ENCODE data around the gene PJVK. TPM values are rescaled to one million over a fixed set of nuclear protein-coding genes. Genes with fewer than 3 reads are reported as not detected.
"Not testable (repeated sequence)": the region's sequence is repeated elsewhere in the genome, so short reads cannot be mapped to it uniquely, and the experiment has no call there.

Gene PJVK
- total RNA-seq, 2 experiments from 2014 or later: 2.8 to 3.4 TPM

GRCh38 chr2:178455947-178456346 lies 4.8 kb downstream of the PJVK start:
- Mint-ChIP-seq H3K36me3 (no peaks in the 10 kb centered on the region), H3K9me3 (no peaks in the 10 kb centered on the region), H3K4me3 (no peak overlapping the region), H3K27me3 (no peaks in the 10 kb centered on the region), H3K27ac (no peak overlapping the region), H3K4me1 (peaks cover 7% of the 10 kb centered on the region)
- DNase-seq: no peak

GRCh38 chr2:178457390-178457886 lies 6.3 kb downstream of the PJVK start:
- no peak overlapping the region for H3K27ac Mint-ChIP-seq
- H3K4me1 Mint-ChIP-seq: peaks cover under 1% of the 10 kb centered on the region
- no peak overlapping the region for H3K4me3 Mint-ChIP-seq
- no peak for DNase-seq
- no peaks in the 10 kb centered on the region for H3K9me3 Mint-ChIP-seq
- no peaks in the 10 kb centered on the region for H3K27me3 Mint-ChIP-seq
- no peaks in the 10 kb centered on the region for H3K36me3 Mint-ChIP-seq

GRCh38 chr2:178469219-178469849 lies 18.2 kb downstream of the PJVK start:
- DNase-seq: no peak
- H3K27ac Mint-ChIP-seq: no peak overlapping the region
- H3K9me3 Mint-ChIP-seq: no peaks in the 10 kb centered on the region
- no peaks in the 10 kb centered on the region for H3K4me1 Mint-ChIP-seq
- H3K27me3 Mint-ChIP-seq: no peaks in the 10 kb centered on the region
- peaks cover 9% of the 10 kb centered on the region for H3K36me3 Mint-ChIP-seq
- no peak overlapping the region for H3K4me3 Mint-ChIP-seq

DNA sequence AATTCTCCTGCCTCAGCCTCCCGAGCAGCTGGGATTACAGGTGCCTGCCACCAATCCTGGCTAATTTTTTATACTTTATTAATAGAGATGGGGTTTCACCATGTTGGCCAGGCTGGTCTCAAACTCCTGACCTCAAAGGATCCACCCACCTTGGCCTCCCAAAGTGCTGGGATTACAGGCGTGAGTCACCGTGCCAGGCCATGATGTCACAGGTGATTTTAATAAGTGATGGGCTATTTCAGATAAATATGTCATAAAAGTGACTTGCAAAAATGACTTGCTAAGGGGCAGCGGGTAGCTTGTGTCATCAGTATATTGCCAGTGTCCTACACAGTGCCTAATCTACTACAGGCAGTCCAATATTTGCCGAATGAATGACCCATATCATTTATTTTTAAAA lies 20.1 kb downstream of the PJVK start:
- not testable (repeated sequence) for DNase-seq, H3K36me3 Mint-ChIP-seq, H3K27ac Mint-ChIP-seq, H3K4me1 Mint-ChIP-seq, H3K4me3 Mint-ChIP-seq, H3K9me3 Mint-ChIP-seq, H3K27me3 Mint-ChIP-seq

GRCh38 chr2:178473373-178473772 lies 22.2 kb downstream of the PJVK start:
- H3K4me3 Mint-ChIP-seq: no peak overlapping the region
- peaks cover 10% of the 10 kb centered on the region for H3K4me1 Mint-ChIP-seq

DNA sequence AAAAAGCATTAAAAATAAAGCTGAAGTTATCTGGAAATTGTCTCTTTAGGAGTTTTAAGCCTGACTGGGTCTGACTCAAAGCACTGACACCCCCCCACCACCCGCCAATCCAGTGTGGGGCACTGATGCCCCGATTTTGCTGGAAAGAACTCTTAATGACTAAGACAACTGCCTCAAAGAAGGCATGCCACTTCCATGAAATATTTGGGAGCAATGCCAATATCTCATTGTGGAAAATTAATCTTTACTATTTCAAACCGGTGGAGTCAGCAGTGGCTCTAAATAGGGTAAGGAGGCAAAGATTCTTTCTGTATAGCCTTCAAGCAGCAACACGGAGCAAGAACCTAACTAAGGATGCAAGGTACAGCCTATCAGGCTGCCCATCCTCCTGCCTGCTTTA lies 22.8 kb downstream of the PJVK start:
- DNase-seq: no peak
- H3K4me3 Mint-ChIP-seq: no peak overlapping the region
- no peaks in the 10 kb centered on the region for H3K27me3 Mint-ChIP-seq
- no peaks in the 10 kb centered on the region for H3K9me3 Mint-ChIP-seq
- peaks cover 3% of the 10 kb centered on the region for H3K36me3 Mint-ChIP-seq
- no peak overlapping the region for H3K27ac Mint-ChIP-seq
- peaks cover 14% of the 10 kb centered on the region for H3K4me1 Mint-ChIP-seq

More at GRCh38 chr2:178473373-178473772, 22.2 kb downstream of the PJVK start:
- no peaks in the 10 kb centered on the region for H3K27me3 Mint-ChIP-seq
- H3K27ac Mint-ChIP-seq: no peak overlapping the region
- H3K9me3 Mint-ChIP-seq: no peaks in the 10 kb centered on the region
- H3K36me3 Mint-ChIP-seq: peaks cover 2% of the 10 kb centered on the region
- no peak for DNase-seq

DNA sequence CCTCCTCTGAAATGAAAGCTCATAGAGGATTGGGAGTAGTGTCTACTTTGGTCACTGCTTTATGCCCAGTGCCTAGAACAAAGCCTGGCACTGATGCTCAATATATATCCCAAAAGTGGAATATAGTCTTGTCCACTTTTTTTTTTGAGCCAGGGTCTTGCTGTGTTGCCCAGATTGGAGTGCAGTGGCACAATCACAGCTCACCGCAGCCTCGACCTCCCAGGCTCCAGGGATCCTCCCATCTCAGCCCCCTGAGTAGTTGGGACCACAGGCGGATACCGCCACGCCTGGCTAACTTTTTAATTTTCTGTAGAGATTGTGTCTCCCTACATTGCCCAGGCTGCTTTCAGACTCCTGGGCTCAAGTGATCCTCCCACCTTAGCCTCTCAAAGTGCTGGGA lies 23.4 kb downstream of the PJVK start:
- Mint-ChIP-seq H3K36me3 (peaks cover 3% of the 10 kb centered on the region), H3K27me3 (no peaks in the 10 kb centered on the region), H3K4me1 (peaks cover 19% of the 10 kb centered on the region), H3K9me3 (no peaks in the 10 kb centered on the region), H3K4me3 (no peak overlapping the region), H3K27ac (no peak overlapping the region)
- no peak for DNase-seq

- H3K9me3 Mint-ChIP-seq: no peaks in the 10 kb centered on the region
- peaks cover 3% of the 10 kb centered on the region for H3K36me3 Mint-ChIP-seq
- H3K27ac Mint-ChIP-seq: no peak overlapping the region
- DNase-seq: no peak
- no peaks in the 10 kb centered on the region for H3K27me3 Mint-ChIP-seq
- no peak overlapping the region for H3K4me3 Mint-ChIP-seq
- peaks cover 23% of the 10 kb centered on the region for H3K4me1 Mint-ChIP-seq
Measured at GRCh38 chr2:178476477-178476876, 25.3 kb downstream of the PJVK start.

DNA sequence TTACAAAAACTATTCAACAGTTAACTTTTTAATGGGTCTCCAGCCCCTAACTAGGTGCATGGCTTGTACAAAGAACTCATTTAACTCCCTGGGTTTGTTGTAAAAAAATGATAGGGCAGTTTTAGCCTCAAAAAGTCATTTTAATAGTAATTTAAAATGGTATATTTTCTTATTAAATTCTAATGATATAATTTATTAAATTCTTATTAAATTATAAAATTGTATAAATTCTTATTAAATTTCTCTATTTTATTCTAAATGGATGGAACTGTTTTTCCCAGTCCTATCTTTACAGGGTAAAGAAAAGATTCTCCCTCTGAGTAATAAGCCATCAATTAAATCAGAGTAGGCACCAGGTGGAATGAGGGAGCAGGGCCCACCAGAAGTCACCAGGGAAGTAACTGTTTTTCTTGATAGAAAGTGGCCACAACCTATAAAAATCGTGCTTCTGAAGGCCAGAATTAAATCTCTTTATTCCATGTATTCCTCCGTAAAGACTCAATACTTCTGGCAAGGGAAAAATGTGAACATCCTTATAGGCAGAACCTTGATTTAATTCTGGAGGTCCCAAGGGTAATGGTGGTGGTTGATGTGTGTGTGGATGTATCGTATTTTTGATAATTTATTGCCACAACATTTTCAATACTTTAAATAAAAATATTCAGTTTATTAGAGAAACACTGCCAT lies 26.4 kb downstream of the PJVK start:
- Mint-ChIP-seq H3K27me3 (no peaks in the 10 kb centered on the region), H3K4me1 (peaks cover 33% of the 10 kb centered on the region), H3K36me3 (peaks cover 4% of the 10 kb centered on the region), H3K27ac (no peak overlapping the region), H3K9me3 (no peaks in the 10 kb centered on the region), H3K4me3 (peak overlapping the region; percentile 96)
- no peak for DNase-seq

DNA sequence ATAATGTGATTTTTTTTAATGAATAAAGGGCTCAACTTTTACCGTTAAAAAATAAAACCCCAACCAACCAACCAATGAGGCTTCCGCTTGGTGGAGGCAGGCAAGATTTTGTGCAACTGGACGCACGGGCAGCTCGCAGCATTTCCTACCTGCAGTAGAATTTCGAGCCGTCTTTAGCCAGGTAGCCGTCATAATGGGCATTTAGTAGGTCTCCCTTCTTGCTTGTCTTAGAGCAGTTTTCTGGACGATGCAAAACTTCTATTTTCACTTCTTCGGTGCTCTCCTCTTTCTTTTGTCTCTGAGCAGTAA lies 26.9 kb downstream of the PJVK start:
- DNase-seq: no peak
- Mint-ChIP-seq H3K9me3 (no peaks in the 10 kb centered on the region), H3K36me3 (peaks cover 5% of the 10 kb centered on the region), H3K27ac (peak overlapping the region; percentile 97), H3K4me3 (peak overlapping the region; percentile 96), H3K4me1 (peaks cover 37% of the 10 kb centered on the region), H3K27me3 (no peaks in the 10 kb centered on the region)

DNA sequence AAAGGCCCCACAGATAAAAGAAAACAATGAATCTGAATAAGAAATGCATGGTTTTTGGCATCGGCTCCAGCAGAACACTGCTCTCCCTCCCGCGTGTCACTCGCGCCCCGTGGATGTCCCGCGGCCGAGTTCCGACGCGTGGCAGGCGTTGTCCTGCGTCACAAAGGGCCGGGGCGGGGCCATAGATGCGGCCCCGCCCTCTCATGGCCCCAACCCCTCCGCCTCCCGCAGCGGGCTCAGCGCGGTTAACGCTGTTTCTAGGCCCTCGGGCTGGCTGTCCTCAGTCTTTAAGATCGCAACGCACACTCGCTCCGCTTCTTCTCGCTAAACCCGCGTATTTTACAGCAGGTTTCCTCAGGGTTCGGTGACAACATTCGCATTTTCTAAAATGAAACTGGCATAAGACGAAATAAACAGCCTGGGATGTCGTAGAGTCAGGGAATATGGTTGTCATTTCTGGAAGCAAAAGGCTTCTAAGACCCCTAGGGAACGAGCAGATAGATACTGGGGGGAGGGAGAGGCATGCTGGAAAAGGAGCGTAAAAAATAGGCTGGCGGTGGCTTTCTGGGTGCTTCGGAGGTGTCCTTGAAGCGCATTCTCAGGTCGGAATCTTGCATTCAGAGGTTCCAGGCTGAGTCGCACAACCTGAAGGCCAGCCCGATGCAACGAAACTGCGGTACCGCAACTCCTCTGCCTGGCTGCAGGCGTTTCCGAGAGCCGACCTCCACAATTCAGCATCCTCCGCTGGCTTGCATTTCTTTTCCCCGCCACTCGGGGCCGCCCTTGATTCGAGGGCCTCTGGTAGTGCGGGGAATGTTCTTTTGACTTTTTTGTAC lies 27.5 kb downstream of the PJVK start, which contains the start of gene FKBP7:
TSS of gene FKBP7 (minus strand) at position 162 of the 836 bp plus-strand sequence. CDS start at position 61, 101 bp downstream.
- Mint-ChIP-seq H3K4me3 (peak within 1 kb of the TSS; percentile 96), H3K4me1 (peaks cover 37% of the 10 kb centered on the region), H3K36me3 (peaks cover 5% of the 10 kb centered on the region), H3K27ac (peak within 1 kb of the TSS; percentile 97), H3K9me3 (no peaks in the 10 kb centered on the region), H3K27me3 (no peaks in the 10 kb centered on the region)
- peak; percentile 81 for DNase-seq

- Mint-ChIP-seq H3K27me3 (no peaks in the 10 kb centered on the region), H3K4me3 (peak overlapping the region; percentile 96), H3K9me3 (no peaks in the 10 kb centered on the region), H3K4me1 (peaks cover 37% of the 10 kb centered on the region), H3K27ac (peak overlapping the region; percentile 97), H3K36me3 (peaks cover 5% of the 10 kb centered on the region)
- DNase-seq: no peak
Measured at GRCh38 chr2:178479275-178479616, 28.1 kb downstream of the PJVK start.

DNA sequence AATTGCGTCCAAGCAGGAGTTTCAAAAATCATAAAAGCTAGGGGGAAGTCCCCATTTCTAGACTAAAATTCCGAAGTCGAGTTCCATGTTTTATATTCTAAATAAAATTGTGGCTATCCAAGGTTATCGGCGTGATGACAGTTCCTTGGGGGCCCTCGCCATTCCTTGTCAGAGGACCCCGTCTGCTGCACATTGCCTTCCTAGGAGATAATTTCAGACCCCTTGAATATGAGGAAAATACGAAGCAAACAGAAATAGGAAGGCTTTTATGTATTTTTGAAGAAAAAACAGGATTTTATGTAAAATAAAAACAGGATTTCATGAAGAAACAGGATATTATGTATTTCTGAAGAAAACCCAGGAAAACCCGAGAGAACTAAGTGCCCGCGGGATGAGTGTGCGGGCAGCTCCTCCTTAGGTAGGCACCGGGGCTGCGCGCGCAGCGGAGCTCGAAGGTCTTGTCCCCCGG lies 28.6 kb downstream of the PJVK start:
- peaks cover 6% of the 10 kb centered on the region for H3K36me3 Mint-ChIP-seq
- H3K27ac Mint-ChIP-seq: peak overlapping the region; percentile 75
- peaks cover 42% of the 10 kb centered on the region for H3K4me1 Mint-ChIP-seq
- H3K4me3 Mint-ChIP-seq: peak overlapping the region; percentile 96
- DNase-seq: no peak
- H3K27me3 Mint-ChIP-seq: no peaks in the 10 kb centered on the region
- H3K9me3 Mint-ChIP-seq: no peaks in the 10 kb centered on the region

DNA sequence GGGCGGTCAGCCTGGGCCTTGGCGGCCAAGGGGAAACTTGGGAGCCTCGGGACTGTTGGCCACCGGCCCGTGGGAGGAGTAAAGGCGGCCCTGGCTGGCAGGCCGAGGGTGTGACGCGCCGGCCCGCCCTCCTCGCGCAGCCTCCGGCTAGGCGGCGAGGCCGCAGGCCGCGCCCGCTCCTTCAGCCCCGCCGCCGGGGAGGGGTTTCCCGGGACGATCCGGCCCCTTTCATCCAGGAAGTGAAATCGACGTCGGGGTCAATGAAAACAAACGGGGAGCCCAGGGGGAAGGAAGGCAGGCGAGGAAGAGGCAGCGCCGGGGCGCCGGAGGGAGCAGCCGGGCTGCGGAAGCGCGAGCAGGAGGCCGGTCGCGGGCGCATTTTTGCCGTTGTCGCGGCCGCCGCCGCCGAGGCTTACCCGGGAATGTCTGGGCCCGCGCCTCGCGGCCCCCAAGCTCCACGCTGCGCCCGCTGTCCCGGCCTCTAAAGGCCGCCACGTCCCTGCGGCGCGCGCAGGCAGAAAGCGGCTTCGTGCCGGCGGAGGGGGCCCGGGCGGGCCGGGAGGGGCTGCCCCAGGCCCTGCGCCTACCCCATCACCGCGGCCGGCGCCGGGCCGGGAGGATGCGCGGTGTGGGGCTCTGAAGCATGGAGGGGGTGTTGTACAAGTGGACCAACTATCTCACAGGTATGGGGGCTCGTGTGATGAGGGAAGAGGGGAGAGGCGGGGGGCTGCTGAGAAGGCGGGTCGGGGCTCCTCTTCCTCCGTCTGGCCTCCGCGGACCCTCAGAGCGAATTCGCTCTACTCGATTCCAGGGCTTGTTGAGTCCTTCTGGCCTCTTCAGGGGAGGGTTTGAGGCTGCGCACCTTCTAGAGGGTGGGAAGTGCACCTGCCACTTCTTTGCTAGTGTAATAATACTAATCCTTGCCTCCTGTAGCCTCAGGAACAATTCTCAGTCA lies 29.3 kb downstream of the PJVK start, which contains the start of gene PLEKHA3:
TSS of gene PLEKHA3 (plus strand) at position 231 of the 955 bp plus-strand sequence. CDS start at position 644, 413 bp downstream.
- H3K27me3 Mint-ChIP-seq: no peaks in the 10 kb centered on the region
- peak; percentile 82 for DNase-seq
- peaks cover 43% of the 10 kb centered on the region for H3K4me1 Mint-ChIP-seq
- peaks cover 7% of the 10 kb centered on the region for H3K36me3 Mint-ChIP-seq
- no peaks in the 10 kb centered on the region for H3K9me3 Mint-ChIP-seq
- H3K27ac Mint-ChIP-seq: peak within 1 kb of the TSS; percentile 97
- H3K4me3 Mint-ChIP-seq: peak within 1 kb of the TSS; percentile 96

All from activated naive CD8-positive, alpha-beta T cell treated with anti-CD3 and anti-CD28 coated beads for 36 hours (primary cell).